ENCODE data around the gene ATOSB. TPM values are rescaled to one million over a fixed set of nuclear protein-coding genes. Genes with fewer than 3 reads are reported as not detected.
A peak's percentile ranks its signal among the peaks of the same experiment; 100 is the strongest.

ATOSB gene
- total RNA-seq, 1 donor from 2014 or later, result 6.8 TPM

GRCh38 chr9:35071814-35072460 lies 43.7 kb downstream of the ATOSB start:
- Mint-ChIP-seq H3K27ac (peak overlapping the region; percentile 93), H3K4me3 (peak overlapping the region; percentile 89), H3K9me3 (no peaks in the 10 kb centered on the region), H3K27me3 (no peaks in the 10 kb centered on the region), H3K4me1 (peaks cover 51% of the 10 kb centered on the region), H3K36me3 (ENCODE audit: low read depth) (peaks cover 51% of the 10 kb centered on the region)
- ChIA-PET CTCF (interaction anchor here (1.0 to 2.9 kb wide), 7 partner anchors 8 to 172 kb away, joined by 3 to 22 read pairs (median 6); partner anchors contain the start of genes FANCG, PIGO and STOML2), POLR2A (interaction anchor here (0.5 to 2.6 kb wide), 23 partner anchors 8 to 1024 kb away, joined by 3 to 47 read pairs (median 4); partner anchors contain the start of genes ATOSB, DNAJB5, FAM221B and FANCG)
- no peak for TF ChIP-seq CTCF (IDR thresholded peaks at IDR 0.05)
- DNase-seq, result peak; percentile 80
- ATAC-seq (ENCODE audit: low read depth), result peak; percentile 63
- intact Hi-C loops (cut with micrococcal nuclease), result loop anchor here (1.0 kb wide), 9 partner anchors 8 to 743 kb away; partner anchors contain the start of genes CREB3, DNAJB5, HINT2 and PIGO

GRCh38 chr9:35070823-35071813 lies 44.5 kb downstream of the ATOSB start:
- no peak for TF ChIP-seq CTCF (IDR thresholded peaks at IDR 0.05)
- Mint-ChIP-seq H3K27me3 (no peaks in the 10 kb centered on the region), H3K4me3 (peak overlapping the region; percentile 89), H3K9me3 (no peaks in the 10 kb centered on the region), H3K36me3 (ENCODE audit: low read depth) (peaks cover 57% of the 10 kb centered on the region), H3K27ac (peak overlapping the region; percentile 93), H3K4me1 (peaks cover 55% of the 10 kb centered on the region)
- no peak for ATAC-seq (ENCODE audit: low read depth)
- ChIA-PET POLR2A (interaction anchor here (0.5 to 2.6 kb wide), 19 partner anchors 9 to 1023 kb away, joined by 3 to 47 read pairs (median 8); partner anchors contain the start of genes ATOSB, DNAJB5, FANCG and PIGO), CTCF (interaction anchor here (1.2 to 2.9 kb wide), 5 partner anchors 9 to 172 kb away, joined by 3 to 22 read pairs (median 10); partner anchors contain the start of genes FANCG and PIGO)
- no peak for DNase-seq
- intact Hi-C loops (cut with micrococcal nuclease), result no loop called here

GRCh38 chr9:35069020-35069419 lies 46.6 kb downstream of the ATOSB start:
- intact Hi-C loops (cut with micrococcal nuclease), result no loop called here
- Mint-ChIP-seq H3K4me3 (peak overlapping the region; percentile 42), H3K27ac (no peak overlapping the region), H3K4me1 (peaks cover 55% of the 10 kb centered on the region), H3K36me3 (ENCODE audit: low read depth) (peaks cover 65% of the 10 kb centered on the region), H3K9me3 (no peaks in the 10 kb centered on the region), H3K27me3 (no peaks in the 10 kb centered on the region)
- CTCF ChIA-PET, result interaction anchor here (1.2 kb wide), 1 partner anchor 18 kb away, joined by 4 read pairs; no protein-coding TSS in a partner anchor
- no peak for ATAC-seq (ENCODE audit: low read depth)
- POLR2A ChIA-PET, result interaction anchor here (1.1 kb wide), 1 partner anchor 76 kb away, joined by 3 read pairs; no protein-coding TSS in a partner anchor
- DNase-seq, result no peak
- no peak for TF ChIP-seq CTCF (IDR thresholded peaks at IDR 0.05)

GRCh38 chr9:35067056-35067455 lies 48.6 kb downstream of the ATOSB start:
- POLR2A ChIA-PET, result interaction anchor here (1.6 kb wide), 1 partner anchor 36 kb away, joined by 4 read pairs; the partner anchor contains the start of gene STOML2
- Mint-ChIP-seq H3K4me1 (peaks cover 48% of the 10 kb centered on the region), H3K36me3 (ENCODE audit: low read depth) (peaks cover 80% of the 10 kb centered on the region), H3K9me3 (no peaks in the 10 kb centered on the region), H3K27ac (no peak overlapping the region), H3K4me3 (no peak overlapping the region), H3K27me3 (no peaks in the 10 kb centered on the region)
- intact Hi-C loops (cut with micrococcal nuclease), result no loop called here
- CTCF ChIA-PET, result interaction anchor here (1.0 kb wide), 1 partner anchor 168 kb away, joined by 3 read pairs; no protein-coding TSS in a partner anchor
- ATAC-seq (ENCODE audit: low read depth) (no peak), DNase-seq (no peak)
- no peak for TF ChIP-seq CTCF (IDR thresholded peaks at IDR 0.05)

Data from activated B cell treated with CpG ODN at 0.5 μM for 24 hours (primary cell).